Measurements from ENCODE around the gene TLE3.

TLE3 gene

GRCh38 chr15:70081612-70082011 is 16.1 kb downstream of the TLE3 start:
- DNase-seq (ENCODE audit: low read depth): no peak
- no peak for TF ChIP-seq CTCF (conservative IDR thresholded peaks at IDR 0.05; ENCODE audit: low read length)
- H3K4me3 ChIP-seq (ENCODE audit: low read length): no peak overlapping the region

- no peak for DNase-seq (ENCODE audit: low read depth)
- TF ChIP-seq CTCF (conservative IDR thresholded peaks at IDR 0.05; ENCODE audit: low read length): no peak
- no peak overlapping the region for H3K4me3 ChIP-seq (ENCODE audit: low read length)
Measured at GRCh38 chr15:70080347-70080746, 17.4 kb downstream of the TLE3 start.

DNA sequence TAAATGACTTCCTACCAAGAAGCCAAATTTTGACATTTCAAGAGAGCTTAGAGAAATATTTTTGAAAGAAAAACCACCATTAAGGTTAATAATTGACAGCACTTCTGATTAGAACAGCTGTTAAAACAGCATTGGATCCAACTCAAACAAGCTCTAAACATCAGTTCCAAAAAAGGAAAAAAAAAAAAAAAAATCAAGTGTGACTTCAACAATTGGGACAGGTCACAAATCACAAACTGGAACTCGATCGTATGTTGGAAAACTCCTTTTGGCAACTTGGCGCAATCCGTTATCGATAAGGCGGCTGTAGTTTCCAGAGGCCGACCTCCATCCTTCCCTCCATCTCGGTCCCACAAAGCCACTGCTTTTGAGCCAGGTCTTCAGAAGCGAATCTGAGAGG is 17.8 kb downstream of the TLE3 start:
- TF ChIP-seq CTCF (conservative IDR thresholded peaks at IDR 0.05; ENCODE audit: low read length): no peak
- no peak for DNase-seq (ENCODE audit: low read depth)
- no peak overlapping the region for H3K4me3 ChIP-seq (ENCODE audit: low read length)

DNA sequence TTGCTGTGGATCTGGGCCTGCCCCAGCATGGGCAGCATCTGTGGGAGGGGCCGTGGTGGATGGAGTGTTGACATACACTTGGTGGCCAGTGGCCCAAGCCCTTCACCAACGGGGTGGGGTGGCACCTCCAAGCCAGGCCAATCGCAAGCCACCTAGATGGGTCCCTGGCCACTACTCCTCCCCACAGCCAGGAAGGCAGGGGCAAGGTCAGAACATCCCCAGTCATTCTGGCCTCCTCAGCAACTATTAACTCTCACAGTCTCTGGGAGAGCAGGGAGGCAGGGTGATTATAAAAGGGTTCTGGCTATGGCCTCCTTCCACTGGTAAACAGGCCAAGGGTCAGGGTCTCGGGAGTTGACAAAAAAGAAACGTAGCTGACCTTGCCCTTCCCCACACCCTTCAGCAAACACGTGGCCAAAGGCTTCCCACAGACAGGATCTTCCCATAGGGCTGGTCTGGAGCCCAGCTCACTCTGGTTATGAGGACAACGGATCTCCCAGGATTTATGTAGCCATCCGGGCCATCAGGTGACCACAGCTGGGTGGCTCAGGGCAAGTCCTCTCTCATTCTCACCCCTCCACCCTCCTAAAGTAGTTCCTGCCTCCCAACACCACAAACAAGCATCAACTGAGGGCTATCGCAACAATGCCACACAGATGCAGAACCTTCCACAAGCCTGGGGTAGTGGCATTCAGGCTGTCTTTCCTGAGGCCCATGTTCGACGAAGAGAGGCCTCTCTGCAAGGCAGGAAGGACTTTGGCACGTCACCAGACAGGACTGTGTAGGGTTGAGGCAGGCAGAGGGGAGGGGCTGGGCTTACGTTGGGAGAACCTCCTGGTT is 18.9 kb downstream of the TLE3 start:
- H3K4me3 ChIP-seq (ENCODE audit: low read length): no peak overlapping the region
- no peak for DNase-seq (ENCODE audit: low read depth)
- no peak for TF ChIP-seq CTCF (conservative IDR thresholded peaks at IDR 0.05; ENCODE audit: low read length)

GRCh38 chr15:70077188-70078147 is 20.2 kb downstream of the TLE3 start:
- no peak for DNase-seq (ENCODE audit: low read depth)
- no peak for TF ChIP-seq CTCF (conservative IDR thresholded peaks at IDR 0.05; ENCODE audit: low read length)
- no peak overlapping the region for H3K4me3 ChIP-seq (ENCODE audit: low read length)

GRCh38 chr15:70074380-70074779 is 23.3 kb downstream of the TLE3 start:
- no peak overlapping the region for H3K4me3 ChIP-seq (ENCODE audit: low read length)
- TF ChIP-seq CTCF (conservative IDR thresholded peaks at IDR 0.05; ENCODE audit: low read length): no peak
- no peak for DNase-seq (ENCODE audit: low read depth)

Data from AG10803 (cell line).